ENCODE data around the gene ODF2. TPM values are rescaled to one million over a fixed set of nuclear protein-coding genes. Genes with fewer than 3 reads are reported as not detected.

The ODF2 gene
- total and polyA plus RNA-seq, 2 of the 13 experiments (the other 11 are each of a cell fraction or from before 2014, with no cell fraction given), result 9.8 to 31.3 TPM

DNA sequence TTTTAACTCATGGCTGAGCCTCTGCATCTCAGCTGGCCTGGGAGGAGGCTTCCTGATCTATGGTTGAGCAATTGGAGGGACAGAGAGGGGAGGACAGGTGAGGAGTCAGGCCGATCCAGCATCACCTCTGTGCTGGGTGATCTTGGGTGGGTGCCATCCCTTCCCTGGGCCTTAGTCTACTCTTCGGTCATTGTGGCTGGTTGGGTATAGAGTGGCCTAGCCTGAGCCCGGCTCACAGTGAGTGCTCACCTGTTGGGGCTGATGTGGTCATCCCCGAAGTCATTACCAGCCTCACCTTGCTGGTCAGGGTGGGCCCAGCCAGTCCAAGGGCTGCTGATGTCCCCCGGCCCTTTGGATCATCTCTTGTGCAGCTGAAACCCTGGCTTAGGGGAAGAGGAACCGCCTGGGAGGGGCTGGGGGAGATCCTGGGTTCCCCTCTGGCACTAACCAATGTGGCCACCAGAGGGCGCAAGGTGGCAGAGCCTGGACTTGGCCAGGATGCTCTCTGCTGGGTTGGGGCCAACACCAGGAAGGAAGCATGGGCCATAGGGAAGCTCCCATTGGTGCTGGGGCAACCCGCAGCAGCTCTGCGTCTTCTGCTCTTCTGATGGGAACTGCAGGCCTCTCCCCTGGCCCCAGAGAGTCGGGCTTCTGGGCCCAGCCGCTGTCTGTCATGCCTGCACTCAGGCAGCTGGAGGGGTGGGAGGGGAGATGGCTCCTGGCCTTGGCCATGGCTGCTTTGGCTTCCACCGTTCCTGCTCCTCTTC, 17.3 kb upstream of the ODF2 start (continued):
- TF ChIP-seq, protein P1, sequence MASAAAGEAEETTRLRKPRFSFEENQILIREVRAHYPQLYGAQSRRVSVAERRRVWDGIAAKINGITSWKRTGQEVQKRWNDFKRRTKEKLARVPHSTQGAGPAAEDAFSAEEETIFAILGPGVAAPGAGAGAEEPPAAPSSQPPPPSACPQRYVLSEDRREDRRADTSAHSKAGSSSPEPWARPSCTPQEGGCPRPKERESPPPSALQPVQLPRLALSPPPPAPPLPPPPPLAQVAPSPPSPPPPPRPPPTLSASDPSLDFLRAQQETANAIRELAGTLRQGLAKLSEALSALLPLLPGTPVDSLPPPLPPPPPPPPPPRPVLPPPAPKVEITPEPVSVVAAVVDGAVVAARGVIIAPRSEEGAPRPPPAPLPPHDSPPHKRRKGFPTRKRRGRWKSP (CRISPR knock-in tag; IDR thresholded peaks at IDR 0.05), result no peak
- TF ChIP-seq POLR2A (IDR thresholded peaks at IDR 0.05; ENCODE audit: insufficient read depth in 1 of 2, low read depth in 2 of 2, low read length in 2 of 2) (no peak), MYC (CRISPR knock-in tag; IDR thresholded peaks at IDR 0.05; ENCODE audit: borderline replicate concordance) (peak; percentile 59), SIX4 (CRISPR knock-in tag; IDR thresholded peaks at IDR 0.05) (no peak), ZNF749 (CRISPR knock-in tag; IDR thresholded peaks at IDR 0.05; ENCODE audit: borderline replicate concordance) (no peak)
- TF ChIP-seq, protein P2, sequence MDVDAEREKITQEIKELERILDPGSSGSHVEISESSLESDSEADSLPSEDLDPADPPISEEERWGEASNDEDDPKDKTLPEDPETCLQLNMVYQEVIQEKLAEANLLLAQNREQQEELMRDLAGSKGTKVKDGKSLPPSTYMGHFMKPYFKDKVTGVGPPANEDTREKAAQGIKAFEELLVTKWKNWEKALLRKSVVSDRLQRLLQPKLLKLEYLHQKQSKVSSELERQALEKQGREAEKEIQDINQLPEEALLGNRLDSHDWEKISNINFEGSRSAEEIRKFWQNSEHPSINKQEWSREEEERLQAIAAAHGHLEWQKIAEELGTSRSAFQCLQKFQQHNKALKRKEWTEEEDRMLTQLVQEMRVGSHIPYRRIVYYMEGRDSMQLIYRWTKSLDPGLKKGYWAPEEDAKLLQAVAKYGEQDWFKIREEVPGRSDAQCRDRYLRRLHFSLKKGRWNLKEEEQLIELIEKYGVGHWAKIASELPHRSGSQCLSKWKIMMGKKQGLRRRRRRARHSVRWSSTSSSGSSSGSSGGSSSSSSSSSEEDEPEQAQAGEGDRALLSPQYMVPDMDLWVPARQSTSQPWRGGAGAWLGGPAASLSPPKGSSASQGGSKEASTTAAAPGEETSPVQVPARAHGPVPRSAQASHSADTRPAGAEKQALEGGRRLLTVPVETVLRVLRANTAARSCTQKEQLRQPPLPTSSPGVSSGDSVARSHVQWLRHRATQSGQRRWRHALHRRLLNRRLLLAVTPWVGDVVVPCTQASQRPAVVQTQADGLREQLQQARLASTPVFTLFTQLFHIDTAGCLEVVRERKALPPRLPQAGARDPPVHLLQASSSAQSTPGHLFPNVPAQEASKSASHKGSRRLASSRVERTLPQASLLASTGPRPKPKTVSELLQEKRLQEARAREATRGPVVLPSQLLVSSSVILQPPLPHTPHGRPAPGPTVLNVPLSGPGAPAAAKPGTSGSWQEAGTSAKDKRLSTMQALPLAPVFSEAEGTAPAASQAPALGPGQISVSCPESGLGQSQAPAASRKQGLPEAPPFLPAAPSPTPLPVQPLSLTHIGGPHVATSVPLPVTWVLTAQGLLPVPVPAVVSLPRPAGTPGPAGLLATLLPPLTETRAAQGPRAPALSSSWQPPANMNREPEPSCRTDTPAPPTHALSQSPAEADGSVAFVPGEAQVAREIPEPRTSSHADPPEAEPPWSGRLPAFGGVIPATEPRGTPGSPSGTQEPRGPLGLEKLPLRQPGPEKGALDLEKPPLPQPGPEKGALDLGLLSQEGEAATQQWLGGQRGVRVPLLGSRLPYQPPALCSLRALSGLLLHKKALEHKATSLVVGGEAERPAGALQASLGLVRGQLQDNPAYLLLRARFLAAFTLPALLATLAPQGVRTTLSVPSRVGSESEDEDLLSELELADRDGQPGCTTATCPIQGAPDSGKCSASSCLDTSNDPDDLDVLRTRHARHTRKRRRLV (CRISPR knock-in tag; IDR thresholded peaks at IDR 0.05), result no peak
- TF ChIP-seq, protein P3, sequence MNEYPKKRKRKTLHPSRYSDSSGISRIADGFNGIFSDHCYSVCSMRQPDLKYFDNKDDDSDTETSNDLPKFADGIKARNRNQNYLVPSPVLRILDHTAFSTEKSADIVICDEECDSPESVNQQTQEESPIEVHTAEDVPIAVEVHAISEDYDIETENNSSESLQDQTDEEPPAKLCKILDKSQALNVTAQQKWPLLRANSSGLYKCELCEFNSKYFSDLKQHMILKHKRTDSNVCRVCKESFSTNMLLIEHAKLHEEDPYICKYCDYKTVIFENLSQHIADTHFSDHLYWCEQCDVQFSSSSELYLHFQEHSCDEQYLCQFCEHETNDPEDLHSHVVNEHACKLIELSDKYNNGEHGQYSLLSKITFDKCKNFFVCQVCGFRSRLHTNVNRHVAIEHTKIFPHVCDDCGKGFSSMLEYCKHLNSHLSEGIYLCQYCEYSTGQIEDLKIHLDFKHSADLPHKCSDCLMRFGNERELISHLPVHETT (CRISPR knock-in tag; conservative IDR thresholded peaks at IDR 0.05), result no peak
- TF ChIP-seq, protein P4, sequence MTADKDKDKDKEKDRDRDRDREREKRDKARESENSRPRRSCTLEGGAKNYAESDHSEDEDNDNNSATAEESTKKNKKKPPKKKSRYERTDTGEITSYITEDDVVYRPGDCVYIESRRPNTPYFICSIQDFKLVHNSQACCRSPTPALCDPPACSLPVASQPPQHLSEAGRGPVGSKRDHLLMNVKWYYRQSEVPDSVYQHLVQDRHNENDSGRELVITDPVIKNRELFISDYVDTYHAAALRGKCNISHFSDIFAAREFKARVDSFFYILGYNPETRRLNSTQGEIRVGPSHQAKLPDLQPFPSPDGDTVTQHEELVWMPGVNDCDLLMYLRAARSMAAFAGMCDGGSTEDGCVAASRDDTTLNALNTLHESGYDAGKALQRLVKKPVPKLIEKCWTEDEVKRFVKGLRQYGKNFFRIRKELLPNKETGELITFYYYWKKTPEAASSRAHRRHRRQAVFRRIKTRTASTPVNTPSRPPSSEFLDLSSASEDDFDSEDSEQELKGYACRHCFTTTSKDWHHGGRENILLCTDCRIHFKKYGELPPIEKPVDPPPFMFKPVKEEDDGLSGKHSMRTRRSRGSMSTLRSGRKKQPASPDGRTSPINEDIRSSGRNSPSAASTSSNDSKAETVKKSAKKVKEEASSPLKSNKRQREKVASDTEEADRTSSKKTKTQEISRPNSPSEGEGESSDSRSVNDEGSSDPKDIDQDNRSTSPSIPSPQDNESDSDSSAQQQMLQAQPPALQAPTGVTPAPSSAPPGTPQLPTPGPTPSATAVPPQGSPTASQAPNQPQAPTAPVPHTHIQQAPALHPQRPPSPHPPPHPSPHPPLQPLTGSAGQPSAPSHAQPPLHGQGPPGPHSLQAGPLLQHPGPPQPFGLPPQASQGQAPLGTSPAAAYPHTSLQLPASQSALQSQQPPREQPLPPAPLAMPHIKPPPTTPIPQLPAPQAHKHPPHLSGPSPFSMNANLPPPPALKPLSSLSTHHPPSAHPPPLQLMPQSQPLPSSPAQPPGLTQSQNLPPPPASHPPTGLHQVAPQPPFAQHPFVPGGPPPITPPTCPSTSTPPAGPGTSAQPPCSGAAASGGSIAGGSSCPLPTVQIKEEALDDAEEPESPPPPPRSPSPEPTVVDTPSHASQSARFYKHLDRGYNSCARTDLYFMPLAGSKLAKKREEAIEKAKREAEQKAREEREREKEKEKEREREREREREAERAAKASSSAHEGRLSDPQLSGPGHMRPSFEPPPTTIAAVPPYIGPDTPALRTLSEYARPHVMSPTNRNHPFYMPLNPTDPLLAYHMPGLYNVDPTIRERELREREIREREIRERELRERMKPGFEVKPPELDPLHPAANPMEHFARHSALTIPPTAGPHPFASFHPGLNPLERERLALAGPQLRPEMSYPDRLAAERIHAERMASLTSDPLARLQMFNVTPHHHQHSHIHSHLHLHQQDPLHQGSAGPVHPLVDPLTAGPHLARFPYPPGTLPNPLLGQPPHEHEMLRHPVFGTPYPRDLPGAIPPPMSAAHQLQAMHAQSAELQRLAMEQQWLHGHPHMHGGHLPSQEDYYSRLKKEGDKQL (CRISPR knock-in tag; IDR thresholded peaks at IDR 0.05; ENCODE audit: low read depth), result no peak
- TF ChIP-seq, protein P5, sequence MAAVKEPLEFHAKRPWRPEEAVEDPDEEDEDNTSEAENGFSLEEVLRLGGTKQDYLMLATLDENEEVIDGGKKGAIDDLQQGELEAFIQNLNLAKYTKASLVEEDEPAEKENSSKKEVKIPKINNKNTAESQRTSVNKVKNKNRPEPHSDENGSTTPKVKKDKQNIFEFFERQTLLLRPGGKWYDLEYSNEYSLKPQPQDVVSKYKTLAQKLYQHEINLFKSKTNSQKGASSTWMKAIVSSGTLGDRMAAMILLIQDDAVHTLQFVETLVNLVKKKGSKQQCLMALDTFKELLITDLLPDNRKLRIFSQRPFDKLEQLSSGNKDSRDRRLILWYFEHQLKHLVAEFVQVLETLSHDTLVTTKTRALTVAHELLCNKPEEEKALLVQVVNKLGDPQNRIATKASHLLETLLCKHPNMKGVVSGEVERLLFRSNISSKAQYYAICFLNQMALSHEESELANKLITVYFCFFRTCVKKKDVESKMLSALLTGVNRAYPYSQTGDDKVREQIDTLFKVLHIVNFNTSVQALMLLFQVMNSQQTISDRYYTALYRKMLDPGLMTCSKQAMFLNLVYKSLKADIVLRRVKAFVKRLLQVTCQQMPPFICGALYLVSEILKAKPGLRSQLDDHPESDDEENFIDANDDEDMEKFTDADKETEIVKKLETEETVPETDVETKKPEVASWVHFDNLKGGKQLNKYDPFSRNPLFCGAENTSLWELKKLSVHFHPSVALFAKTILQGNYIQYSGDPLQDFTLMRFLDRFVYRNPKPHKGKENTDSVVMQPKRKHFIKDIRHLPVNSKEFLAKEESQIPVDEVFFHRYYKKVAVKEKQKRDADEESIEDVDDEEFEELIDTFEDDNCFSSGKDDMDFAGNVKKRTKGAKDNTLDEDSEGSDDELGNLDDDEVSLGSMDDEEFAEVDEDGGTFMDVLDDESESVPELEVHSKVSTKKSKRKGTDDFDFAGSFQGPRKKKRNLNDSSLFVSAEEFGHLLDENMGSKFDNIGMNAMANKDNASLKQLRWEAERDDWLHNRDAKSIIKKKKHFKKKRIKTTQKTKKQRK (IDR thresholded peaks at IDR 0.05; ENCODE audit: low read length), result no peak

Measured in HepG2 (cell line).